ENCODE results near the gene C11orf68.

DNA sequence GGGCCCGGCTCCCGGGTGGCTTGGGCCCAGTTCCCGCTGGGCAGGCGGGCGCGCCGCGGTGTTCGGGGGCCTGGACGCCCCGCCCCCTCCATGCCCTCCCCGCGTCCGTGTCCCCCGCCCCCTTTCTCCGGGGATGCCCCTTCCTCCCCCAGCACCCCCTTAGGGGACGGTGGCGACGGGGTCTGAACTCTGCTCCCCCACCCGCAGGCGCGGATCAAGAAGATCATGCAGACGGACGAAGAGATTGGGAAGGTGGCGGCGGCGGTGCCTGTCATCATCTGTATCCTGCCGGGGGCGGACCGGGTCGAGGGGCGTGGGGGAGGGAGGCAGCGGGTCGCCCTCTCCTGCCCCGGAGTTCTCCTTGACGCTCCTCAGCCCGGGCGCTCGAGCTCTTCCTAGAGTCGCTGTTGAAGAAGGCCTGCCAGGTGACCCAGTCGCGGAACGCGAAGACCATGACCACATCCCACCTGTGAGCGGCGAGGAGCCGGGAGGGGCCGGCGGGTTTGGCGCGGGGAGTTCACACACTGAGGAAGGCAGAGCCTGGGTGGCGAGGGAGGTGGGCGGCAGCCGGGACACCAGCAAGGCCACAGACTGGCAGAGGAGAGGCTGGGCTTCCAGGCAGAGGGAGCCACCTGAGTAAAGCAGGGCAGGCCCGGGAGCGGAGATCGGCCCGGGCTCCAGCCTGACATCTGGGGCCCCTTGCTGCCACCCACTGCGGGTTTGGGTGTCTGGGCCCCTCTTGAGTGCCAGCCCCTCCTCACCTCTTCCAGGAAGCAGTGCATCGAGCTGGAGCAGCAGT is 910 bp upstream of the C11orf68 start:
- TF ChIP-seq CTCF (IDR thresholded peaks at IDR 0.05) (no peak), EZH2 (IDR thresholded peaks at IDR 0.05) (no peak)

Data from neural progenitor cell (in vitro differentiated cells).